LoVo (cell line): ENCODE data around the gene SLC22A14.
A peak's percentile ranks its signal among the peaks of the same experiment; 100 is the strongest.
"Not testable (repeated sequence)": the region's sequence is repeated elsewhere in the genome, so short reads cannot be mapped to it uniquely, and the experiment has no call there.

ENCODE experiments used
- DNase-seq: peaks from one replicate; pipeline ENCODE4 v3.0.0-alpha.2; 2016; ENCODE audit warnings: low spot score

SLC22A14 gene

DNA sequence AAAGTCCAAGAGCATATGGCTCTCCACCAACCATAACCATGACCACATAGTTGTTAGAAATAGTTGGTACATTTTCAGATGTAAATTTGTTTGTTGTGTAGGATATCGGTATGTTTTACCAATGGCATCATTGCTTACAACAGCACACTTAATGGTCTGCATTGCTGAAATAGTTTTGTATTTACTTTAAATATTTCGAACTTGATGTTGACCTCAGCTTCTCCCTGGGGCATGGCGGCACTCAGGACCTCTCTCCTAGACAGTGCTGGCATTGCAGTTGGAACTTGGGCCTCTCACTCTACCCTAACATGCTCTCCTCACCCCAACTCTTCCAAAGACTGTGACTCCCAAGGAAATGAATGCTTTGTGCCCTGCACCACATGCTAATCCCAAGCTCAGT is 11.5 kb upstream of the SLC22A14 start:
- no peak for DNase-seq

DNA sequence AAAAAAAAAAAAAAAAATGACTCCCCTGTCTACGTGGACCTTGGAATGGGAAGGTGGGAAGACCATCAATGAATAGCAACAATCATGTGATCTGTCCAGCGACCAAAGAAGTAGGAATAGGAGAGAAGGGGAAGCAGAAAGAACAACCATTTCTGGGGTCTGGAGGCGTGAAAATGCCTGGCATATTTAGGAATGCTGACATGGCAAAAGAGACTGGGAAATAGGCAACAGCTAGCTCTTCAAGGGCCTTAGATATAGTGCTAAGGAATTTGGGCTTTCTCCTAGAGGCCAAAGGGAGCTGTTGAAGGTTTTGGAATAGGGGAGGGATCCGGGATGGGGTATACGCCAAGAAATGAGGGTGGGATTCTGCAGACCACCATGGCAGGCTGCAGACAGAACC is 10.5 kb upstream of the SLC22A14 start:
- no peak for DNase-seq

DNA sequence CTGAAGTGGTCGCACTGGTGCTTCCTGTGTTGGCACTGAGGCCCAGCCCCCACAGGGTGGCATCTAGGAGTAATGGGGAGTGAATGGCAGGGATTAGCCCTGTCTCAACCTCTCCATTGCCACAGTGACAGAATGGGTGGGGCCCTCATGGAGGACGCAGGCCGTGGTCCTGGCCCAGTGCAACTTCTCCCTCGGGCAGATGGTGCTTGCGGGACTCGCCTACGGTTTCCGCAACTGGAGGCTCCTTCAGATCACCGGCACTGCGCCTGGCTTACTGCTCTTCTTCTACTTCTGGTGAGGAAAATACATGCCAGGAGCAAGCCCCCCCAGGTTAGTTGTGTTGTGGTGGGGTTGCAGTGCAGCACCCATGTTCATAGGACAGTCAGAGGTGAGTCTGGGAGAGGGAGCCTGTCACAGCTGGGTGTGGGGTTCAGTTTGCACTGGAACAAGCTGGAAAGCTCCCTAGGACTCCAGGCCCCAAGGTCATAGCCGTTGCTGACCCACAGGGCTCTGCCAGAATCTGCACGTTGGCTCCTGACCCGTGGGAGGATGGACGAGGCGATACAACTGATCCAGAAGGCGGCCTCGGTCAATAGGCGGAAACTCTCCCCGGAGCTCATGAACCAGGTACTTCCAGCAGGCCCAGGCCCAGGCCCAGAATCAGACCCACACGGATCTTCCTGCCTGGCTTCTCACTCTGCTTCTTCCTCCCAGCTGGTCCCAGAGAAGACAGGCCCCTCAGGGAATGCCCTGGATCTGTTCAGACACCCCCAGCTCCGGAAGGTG is 7.0 kb upstream of the SLC22A14 start:
- no peak for DNase-seq

DNA sequence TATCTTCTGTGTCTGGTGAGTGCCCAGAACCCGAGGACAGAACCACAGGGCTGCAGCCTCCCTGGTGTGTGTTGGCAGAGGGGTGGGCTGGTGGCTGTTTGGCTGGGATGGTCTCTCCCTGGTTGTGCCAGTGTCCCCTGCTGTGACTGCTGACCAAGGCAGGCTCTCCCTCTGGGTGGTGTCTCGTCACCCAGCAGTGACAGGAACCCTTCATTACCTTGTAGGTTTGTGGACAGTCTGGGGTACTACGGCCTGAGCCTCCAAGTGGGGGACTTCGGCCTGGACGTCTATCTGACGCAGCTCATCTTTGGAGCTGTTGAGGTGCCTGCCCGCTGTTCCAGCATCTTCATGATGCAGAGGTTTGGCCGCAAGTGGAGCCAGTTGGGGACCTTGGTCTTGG is 6.4 kb upstream of the SLC22A14 start:
- no peak for DNase-seq

DNA sequence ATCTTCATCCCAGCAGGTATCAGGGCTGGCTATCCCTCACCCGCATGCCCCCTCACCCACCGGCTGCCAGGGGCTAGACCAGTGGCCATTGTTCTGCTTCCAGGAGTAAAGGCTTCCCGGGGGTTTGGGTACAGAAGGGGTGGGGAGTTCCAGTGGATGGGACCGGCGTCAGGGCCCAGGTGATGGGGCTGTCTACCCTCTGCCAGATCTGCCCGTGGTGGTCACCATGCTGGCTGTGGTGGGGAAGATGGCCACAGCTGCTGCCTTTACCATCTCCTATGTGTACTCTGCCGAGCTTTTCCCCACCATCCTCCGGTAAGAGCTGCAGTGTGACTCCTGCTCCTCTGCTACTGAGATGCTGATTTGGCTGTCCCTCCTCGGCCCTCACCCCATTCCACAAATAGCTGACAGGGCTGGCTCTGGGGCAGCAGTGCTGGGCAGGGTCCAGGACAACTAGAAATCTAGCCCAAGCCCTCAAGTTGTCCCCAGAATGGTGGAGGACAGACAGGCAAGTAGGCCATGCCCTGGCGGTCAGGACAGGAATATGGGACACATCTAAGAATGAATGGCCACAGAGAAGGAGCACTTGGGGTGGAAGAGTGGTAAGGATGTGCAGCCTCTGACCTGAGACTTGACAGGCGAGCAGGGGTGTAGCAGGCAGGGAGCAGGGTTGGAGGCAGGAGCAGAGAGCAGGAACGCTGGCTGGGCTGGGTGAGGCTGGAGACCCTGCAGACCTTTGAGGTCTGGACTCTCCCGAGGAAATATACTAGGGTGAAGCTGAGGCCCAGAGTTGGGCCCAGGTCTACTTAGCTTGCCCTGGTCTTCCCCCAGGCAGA is 5.8 kb upstream of the SLC22A14 start:
- no peak for DNase-seq

DNA sequence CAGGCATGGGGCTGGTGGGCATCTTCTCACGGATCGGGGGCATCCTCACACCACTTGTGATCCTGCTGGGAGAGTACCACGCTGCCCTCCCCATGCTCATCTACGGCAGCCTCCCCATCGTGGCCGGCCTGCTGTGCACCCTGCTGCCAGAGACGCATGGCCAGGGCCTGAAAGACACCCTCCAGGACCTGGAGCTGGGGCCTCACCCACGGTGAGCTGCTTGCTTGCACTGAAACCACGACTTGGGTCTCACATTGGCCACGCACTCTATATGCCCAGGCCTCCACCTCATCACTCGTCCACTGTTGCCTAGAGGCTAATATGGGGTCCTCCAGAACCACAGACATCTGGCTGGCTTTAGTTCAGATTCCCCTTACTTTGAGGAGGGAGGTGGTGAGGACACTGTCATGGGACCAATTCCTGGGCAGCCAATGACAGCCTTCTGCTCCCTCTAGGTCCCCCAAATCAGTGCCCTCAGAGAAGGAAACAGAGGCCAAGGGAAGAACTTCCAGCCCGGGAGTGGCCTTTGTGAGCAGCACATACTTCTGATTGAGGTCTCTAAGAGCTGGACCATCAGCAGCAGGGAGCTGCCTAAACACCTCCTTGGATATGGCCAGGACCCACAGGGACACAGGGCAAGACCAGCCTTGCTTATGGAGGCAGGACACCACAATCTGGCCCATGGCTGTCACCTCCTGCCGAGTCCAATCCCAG is 5.0 kb upstream of the SLC22A14 start:
- DNase-seq = no peak

DNA sequence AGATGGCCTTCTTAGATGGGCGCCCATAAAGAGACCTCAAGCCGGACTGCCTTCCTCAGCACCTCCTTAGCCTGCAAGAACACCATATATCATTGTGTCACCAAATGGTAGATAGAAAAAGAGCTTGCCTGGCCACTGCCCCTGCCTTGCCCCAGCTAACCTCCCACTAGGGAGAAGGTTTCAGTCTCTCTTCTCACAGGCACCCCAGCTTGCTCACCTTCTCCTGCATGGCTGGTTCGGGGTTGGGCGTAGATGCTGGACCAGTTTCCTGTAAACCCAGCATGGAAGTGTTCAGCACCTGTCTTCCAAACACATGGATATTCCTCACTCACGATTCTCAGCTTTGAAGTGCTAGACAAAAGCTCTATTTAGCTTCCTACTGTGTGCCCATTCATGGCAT is 3.3 kb upstream of the SLC22A14 start:
- no peak for DNase-seq

DNA sequence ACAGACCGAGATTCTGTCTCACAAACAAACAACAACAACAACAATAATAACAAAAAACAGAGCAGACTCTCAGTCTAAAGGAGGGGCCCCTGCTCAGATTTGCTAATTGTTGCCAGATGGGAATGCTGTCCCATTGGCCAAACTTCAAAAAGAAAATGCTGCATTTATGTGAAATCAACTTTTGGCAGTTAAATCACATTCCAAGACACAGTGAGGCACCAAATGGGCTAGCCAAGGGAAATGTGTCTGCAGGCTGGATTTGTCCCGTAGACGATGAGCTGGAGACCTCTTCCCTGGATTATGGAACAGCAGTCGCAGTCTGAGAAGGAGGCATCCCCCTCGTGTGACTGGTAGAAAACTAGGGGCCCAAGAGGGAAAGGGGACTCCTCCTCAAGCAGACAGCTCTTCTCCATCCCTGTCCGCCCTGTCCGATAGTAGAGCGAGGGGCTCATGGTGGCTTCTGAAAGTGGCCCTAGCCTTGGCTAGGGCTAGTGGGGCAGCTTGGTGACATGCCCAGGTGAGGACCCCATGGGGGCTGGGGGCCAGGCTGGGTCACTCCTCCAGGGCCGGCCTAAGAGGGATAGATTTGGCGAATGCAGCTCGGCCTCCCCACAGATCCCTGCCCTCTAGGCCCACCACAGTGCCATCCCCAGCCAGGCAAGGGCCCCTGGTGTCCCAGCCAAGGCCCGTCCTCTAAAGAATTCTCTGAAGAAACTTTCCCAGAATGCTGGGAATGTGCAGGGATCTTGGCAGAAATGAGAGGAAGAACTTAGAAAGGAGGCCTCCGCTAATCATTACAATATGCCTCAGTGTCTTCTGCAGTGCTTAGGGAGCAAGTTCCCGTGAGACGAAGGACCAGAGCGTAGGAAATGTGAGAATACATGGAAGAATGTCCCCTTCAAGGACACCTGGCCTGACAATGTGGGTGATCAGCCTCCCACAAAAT is 2.0 kb downstream of the SLC22A14 start:
- DNase-seq = no peak

DNA sequence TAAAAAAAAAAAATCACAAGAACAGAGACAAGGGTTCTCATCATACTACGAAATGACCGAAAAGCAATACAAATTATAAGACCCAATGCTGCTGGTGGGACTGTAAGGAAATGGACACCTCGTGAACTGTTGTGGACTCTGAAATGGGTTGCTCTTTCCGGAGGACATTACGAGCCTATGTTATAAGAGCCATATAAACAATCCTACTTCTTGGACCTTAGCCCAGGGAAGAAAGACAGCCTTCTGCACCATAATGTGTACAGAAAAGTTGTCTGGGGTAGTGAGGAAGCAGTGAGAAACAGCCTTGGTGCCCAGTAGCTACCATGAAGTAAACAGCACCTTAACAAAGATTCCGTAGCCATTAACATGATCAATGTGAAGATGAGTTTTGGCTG is 2.7 kb downstream of the SLC22A14 start:
- no peak for DNase-seq

DNA sequence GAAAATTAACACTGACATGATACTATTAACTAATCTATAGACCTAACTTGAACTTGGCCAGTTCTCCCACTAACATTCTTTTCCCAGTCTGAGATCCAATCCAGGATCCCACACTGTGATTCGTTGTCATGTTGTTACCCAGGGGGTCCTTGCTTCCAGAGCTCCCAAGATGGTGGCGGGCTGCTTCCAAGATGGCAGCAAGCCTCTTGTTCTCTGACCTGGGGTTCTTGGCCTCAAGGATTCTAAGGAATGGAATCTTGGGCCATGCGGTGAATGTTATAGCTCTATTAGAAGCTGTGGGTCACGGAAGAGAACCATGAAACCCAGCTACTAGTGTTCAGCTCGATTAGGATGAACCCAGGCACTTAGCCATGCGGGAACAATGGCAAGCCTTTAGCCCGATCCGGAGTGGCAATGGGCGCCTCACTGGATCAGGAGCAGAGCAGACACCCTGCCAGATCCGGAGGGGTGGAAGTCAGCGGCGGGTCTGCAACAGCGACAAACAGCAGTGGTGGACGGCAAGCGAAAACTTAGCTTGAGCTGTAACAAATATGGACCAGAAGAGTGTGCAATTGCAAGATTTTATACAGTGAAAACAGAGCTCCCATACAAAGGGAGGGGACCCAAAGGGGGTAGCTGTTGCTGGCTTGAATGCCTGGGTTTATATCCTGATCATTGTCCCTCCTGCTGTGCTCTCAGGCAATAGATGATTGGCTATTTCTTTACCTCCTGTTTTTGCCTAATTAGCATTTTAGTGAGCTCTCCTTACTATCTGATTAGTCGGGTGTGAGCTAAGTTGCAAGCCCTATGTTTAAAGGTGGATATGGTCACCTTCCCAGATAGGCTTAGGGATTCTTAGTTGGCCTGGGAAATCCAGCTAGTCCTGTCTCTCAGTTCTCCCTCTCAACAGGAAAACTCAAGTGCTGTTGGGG is 7.5 kb downstream of the SLC22A14 start:
- not testable (repeated sequence) for DNase-seq

DNA sequence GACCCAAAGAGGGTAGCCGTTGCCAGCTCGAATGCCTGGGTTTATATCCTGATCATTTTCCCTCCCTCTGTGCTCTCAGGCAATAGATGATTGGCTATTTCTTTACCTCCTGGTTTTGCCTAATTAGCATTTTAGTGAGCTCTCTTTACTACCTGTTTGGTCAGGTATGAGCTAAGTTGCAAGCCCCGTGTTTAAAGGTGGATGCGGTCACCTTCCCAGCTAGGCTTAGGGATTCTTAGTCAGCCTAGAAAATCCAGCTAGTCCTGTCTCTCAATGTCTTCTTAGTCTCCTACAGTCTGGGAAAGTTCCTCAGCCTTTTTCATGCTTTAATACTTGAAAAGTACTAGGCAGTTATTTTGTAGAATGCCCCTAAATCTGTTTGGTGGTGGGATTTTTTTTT is 15.0 kb downstream of the SLC22A14 start:
- not testable (repeated sequence) for DNase-seq

DNA sequence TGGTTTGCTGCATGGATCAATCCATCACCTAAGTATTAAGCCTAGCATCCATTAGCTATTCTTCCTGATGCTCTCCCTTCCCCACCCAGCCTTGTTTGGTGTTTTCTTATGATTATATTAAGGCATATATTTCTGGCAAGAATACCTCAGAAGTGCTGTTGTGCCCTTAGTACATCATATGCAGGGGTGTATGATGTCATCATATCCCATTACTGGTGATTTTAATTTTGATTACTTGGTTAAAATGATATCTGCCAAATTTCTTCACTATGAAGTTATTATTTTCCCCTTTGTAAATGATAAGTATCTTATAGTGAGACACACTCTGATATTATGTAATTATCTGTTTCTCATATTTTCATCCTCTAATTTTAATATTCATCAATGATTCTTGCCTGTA is 15.4 kb downstream of the SLC22A14 start:
- no peak for DNase-seq

DNA sequence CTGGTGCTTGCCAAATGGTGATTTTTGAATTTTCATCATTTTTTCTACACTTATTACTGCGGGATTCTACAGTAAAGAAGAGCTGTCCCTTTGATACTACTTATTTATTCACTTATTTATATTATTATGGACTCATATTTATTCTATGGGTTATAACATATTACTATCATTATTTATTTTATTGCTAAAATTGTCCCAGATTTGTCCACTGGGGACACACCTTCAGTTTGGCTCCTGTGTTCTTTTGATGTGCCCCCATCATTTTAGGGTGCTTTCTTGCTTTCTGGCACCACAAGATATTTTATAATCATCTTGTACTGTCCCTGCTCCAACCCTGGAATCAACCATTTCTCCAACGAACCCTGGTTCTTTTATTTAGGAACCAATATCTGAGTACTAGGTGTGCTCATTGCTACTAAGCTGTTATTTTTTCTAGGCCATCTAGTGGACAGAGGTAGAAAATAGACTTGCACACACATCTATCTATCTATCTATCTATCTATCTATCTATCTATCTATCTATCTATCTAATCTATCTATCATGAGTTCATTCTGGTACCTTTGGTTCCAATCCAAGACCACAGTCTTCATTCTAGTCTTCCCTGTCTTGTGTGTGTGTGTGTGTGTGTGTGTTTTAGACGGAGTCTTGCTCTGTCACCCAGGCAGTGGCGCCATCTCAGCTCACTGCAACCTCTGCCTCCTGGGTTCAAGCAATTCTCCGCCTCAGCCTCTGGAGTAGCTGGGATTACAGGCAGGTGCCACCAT is 16.0 kb downstream of the SLC22A14 start:
- peak; percentile 7 for DNase-seq

DNA sequence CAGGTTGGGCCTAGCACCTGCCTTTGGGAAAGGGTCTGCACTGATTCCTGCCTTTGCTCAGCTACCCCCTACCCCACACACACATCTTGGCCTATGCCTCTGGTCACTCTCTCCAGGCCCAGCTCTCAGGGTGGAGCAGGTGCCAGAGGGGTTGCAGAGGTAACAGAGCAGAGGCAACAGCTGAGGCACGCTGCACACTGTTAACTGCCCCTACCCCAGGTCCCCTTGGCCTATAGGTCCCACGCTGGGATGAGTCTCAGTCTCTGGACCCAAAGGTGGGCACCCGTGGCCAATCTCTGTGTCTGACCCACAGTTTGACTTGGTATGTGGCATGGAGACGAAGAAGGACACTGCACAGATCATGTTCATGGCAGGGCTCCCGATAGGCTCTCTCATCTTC is 24.8 kb downstream of the SLC22A14 start:
- no peak for DNase-seq

DNA sequence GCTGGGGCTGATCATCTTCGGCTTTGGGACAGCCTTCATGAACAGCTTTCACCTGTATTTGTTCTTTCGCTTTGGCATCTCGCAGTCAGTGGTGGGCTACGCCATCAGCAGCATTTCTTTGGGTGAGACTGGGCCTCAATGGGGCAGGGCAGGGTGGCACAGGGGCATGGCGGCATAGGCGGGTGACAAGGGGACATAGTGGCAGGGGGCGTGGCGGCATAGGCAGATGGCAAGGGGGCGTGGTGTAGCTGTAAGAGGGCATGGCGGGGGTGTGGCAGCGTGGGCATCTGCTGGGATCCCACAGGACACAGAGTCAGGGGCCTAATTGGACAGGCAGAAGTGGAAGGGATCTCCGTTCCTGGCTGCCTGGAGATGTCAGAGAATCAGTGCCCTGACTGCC is 25.5 kb downstream of the SLC22A14 start:
- no peak for DNase-seq

DNA sequence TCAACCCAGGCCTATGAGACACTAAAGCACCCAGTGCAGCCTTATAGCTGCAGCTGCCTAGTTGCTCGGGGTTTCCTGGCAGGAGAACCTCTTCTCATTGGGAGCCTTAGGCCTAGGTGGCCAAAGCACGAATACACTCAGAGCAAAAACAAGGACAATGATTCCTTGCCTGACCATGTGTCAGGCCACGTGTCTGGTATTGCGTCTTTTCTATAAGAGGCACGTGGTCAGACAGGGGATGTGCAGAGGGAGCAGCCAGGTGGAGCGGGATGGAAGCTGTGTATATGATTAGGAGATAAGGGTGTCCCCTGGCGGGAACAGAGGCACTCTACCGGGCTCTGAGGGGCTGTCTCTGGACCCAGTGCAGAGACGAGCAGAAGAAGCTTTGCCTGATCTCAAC is 26.4 kb downstream of the SLC22A14 start:
- DNase-seq = no peak

DNA sequence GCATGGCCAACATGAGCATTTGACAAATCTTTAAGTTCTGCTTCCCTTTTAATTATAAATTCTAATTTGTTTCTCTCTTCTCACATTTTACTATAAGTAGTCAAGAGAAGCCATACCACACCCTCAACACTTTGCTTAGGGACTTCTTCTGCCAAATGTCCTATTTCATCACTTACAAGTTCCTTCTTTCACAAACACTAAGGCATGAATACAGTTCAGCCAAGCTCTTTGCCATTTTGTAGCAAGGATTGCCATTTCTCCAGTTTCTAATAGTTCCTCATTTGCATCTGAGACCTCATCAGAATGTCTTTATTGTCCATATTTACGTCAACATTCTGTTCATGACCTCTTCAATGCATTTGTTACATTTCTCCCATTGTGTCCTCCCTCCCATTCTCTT is 29.4 kb downstream of the SLC22A14 start:
- DNase-seq = no peak

DNA sequence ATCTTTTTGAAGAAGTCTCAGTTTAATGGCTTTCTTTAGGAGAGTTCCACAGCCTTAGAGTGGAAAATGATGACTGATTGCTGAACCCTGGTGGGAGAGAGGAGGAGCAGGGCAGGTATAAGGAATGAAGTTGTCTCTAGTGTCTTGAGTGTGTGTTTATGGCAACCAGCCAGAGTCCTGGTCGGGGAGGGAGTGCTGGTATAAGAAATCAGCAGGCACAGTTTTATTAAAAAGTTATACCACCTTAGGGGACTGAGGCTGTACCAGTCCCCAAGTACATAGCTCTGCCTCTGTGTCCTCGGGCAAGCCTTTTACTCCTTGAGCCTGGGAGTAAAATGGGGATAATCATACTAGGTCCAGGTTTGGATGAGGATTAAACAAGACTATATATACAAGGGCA is 29.8 kb downstream of the SLC22A14 start:
- no peak for DNase-seq

DNA sequence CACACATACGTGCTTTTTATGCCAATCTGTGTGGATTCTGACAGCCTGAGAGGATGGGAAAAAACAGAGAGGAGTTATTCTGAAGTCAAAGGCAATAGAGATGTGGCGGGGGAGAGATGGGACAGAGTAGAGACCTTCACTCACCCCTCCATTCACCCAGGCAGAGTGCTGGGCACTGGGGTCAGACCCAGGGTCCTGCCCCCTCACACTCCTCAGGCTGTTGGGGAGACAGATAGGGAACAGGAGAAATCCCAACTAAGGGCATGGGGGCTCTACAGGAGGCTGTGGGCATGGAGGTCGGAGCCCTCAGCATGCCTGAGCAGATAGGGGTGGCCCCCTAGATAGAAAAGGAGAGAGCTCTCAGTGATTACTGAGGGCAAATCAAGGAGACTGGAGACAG is 30.3 kb downstream of the SLC22A14 start:
- no peak for DNase-seq

DNA sequence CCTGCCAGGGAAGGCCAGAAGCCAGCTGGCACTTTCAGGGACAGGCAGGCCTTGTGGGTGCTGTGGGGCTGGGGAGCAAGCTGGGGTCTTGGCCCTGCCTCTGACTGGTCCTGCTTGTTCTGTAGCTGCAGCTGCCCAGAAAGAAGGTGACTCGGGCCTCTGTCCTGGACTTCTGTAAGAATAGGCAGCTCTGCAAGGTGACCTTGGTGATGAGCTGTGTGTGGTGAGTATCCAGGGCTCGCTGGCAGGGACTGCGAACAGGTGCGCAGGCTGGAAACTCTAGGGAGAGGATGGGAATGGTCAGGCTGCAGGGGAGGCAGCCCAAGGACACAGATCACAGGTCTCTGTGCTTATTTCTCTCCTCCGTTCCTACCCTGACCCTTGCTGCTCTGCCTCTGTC is 31.2 kb downstream of the SLC22A14 start:
- DNase-seq = no peak
